ENCODE data around the gene PON1. TPM values are rescaled to one million over a fixed set of nuclear protein-coding genes. Genes with fewer than 3 reads are reported as not detected.

Gene PON1
- polyA plus RNA-seq, 3 donors, result 0.12 TPM; not detected in 2

GRCh38 chr7:95269640-95270039 lies 54.7 kb downstream of the PON1 start:
- WGBS, 3 donors, result 85 to 93% (median 89%) methylated on average over 5 of the region's 5 CpGs
- no peak overlapping the region for H3K27ac ChIP-seq (ENCODE audit: low read depth, low read length)

- WGBS, 3 donors, result 86 to 91% (median 90%) methylated on average over 2 of the region's 2 CpGs
- no peak overlapping the region for H3K27ac ChIP-seq (ENCODE audit: low read depth, low read length)
Observed at GRCh38 chr7:95267754-95268153, 56.6 kb downstream of the PON1 start.

GRCh38 chr7:95265634-95266033 lies 58.7 kb downstream of the PON1 start:
- H3K27ac ChIP-seq (ENCODE audit: low read depth, low read length), result no peak overlapping the region
- WGBS, 3 donors, result 92 to 100% (median 95%) methylated on average over 2 of the region's 2 CpGs

- H3K27ac ChIP-seq (ENCODE audit: low read depth, low read length), result no peak overlapping the region
- 81 to 94% (median 86%) methylated on average over 6 of the region's 6 CpGs for WGBS, 3 donors
Observed at GRCh38 chr7:95264363-95264891, 59.9 kb downstream of the PON1 start.

- 89 to 97% (median 92%) methylated on average over 4 of the region's 4 CpGs for whole genome bisulfite sequencing, 3 donors
- no peak overlapping the region for H3K27ac ChIP-seq (ENCODE audit: low read depth, low read length)
Observed at GRCh38 chr7:95263785-95264362, 60.5 kb downstream of the PON1 start.

GRCh38 chr7:95262875-95263274 lies 61.5 kb downstream of the PON1 start:
- H3K27ac ChIP-seq (ENCODE audit: low read depth, low read length), result no peak overlapping the region
- WGBS, 3 donors, result 92 to 95% (median 92%) methylated on average over 2 of the region's 2 CpGs

DNA sequence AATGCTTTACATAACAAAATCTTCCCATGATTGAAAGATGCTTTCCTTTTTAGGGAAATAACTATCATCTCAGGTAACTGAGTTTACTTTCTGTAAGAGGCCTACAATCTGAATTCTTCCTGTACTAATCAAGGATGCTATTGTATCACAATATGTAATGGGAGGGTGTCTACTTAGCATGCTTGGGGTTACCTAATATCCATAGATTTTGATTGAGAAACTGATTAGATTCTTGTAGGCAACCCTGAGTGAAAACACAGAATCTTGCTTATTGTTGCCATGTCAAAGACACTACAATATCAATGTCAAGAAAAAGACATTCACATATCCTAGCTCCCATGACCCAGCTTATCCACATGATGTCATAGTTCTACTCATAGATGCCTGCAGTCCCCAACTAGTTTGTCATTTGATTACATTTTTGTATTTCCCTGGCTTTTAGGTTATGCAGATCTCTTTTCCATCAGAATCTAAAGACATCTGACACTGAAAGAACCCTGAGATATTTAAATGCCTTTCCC lies 62.4 kb downstream of the PON1 start:
- H3K27ac ChIP-seq (ENCODE audit: low read depth, low read length), result no peak overlapping the region

DNA sequence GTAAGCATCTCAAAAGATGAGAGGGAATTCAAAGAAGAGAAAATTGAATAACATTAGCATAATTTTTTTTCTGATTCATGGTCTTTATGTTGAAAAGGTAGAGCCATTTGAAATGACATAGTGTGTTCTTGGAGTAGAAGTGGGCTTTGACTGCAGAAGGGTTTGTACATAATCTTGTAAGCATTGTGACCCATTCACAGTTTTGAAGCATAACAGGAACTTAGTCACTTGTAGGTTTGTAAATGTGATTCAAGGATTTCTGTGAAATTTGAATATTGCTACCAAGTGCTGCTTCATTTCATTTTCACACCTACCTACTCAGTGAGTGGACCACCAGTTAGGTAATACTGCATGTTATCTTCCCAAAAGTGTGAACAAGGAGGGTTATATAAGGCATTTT lies 68.6 kb downstream of the PON1 start:
- no peak overlapping the region for H3K27ac ChIP-seq (ENCODE audit: low read depth, low read length)

DNA sequence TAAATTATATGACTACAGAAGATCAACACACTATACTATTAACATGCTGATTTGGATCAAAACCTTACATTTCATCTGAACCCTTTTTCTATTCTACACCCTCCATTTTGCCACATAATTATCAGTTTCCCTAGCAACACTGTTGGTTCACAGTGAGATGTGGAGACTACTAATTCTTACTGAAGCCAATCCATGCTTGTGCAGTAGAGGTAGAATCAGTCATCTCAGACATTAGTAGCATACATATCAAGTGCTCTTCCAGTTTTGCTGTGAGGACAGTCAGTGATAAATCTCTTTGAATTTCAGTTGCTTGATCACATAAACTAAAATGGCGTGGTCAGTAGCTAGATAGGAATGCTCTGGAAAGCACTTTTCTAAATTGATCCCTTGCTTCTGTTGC lies 70.3 kb downstream of the PON1 start:
- 95 to 100% (median 95%) methylated on average over 1 of the region's 1 CpG for WGBS, 3 donors

DNA sequence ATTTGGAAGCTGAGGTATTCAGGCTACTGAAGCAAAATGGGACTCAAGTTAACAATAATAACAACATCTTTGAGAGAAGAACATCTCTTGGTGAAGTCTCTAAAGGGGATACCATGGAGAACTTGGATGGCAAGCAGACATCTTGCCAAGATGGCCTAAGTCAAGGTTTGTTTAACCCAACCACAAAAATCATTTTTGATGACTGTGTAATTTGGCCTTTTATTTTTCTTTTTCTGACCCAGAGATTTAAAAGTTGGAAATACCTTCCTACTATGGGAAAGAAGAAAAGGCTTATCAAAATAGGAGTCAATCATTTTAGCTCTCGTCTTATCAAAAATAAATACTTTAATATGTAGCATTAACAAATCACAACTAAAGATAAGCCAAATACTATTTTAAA lies 72.4 kb downstream of the PON1 start:
- 42 to 97% (median 93%) methylated on average over 1 of the region's 1 CpG for WGBS, 3 donors

More for the DNA sequence above, 70.3 kb downstream of the PON1 start:
- no peak overlapping the region for H3K27ac ChIP-seq (ENCODE audit: low read depth, low read length)

GRCh38 chr7:95250571-95250970 lies 73.8 kb downstream of the PON1 start:
- no peak overlapping the region for H3K27ac ChIP-seq (ENCODE audit: low read depth, low read length)
- WGBS, 3 donors, result 84 to 89% (median 88%) methylated on average over 6 of the region's 6 CpGs

More for the DNA sequence above, 72.4 kb downstream of the PON1 start:
- H3K27ac ChIP-seq (ENCODE audit: low read depth, low read length), result no peak overlapping the region

Other genes with a start within 250 kb of the PON1 start
- gene PON3, start 71.8 kb upstream of the PON1 start, polyA plus RNA-seq, result 1 to 10 TPM; 1.8 to 4.4 (median 2.2) TPM
- 10 to 100 TPM; 18.2 to 47.8 (median 22.6) TPM for gene PON2, start 110.5 kb upstream of the PON1 start, polyA plus RNA-seq
- gene ASB4, start 161.4 kb upstream of the PON1 start, polyA plus RNA-seq, result under 1 TPM; 0.09 to 0.22 (median 0.22) TPM